NCI-H2196 (cell line): ENCODE measurements around the gene FAM114A2.

Experiments
- DNase-seq: peaks from one replicate; lab custom pipeline; 2025; ENCODE audit not compliant: unreplicated experiment; lab: John Stamatoyannopoulos, UW

The FAM114A2 gene

DNA sequence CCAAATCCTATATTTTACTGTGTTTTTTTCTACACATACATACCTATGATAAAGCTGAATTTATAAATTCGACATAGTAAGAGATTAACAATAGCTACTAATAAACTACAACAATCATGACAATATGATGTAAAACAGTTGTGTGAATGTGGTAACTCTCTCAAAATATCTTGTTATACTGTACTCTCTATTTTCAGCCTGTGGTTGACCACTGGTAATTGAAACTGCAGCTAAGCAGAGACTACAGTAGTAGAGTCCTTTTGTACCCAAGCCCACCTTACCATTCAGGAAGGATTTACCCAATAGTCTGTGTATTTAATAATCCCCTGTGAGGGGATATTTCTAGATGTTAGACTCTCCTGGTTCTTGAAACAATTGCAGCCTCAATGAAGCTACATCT is 86.7 kb downstream of the FAM114A2 start:
- no peak for DNase-seq

DNA sequence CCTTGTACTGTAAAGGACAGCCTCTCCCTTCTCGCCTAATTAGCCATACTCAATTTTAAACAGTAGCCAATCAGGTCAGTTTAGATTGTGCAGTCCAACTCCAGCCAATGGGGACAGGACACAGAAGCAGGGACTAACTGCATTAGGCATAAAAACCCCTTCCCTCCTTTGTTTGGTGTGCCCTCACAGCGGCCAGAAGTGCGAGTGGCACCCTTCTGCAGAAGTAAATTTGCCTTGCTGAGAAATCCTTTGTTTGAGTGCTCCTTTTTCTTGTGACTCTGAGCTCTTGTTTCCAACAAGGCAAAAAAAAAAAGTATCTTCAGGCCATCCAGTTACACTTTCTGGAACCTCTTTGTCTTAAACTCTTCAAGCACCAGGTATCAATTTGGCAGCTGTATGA is 97.4 kb downstream of the FAM114A2 start:
- no peak for DNase-seq
